ENCODE results near the gene D2HGDH. TPM values are rescaled to one million over a fixed set of nuclear protein-coding genes. Genes with fewer than 3 reads are reported as not detected.

D2HGDH gene
- total RNA-seq, 1 experiment from 2014 or later, result 10.0 TPM

GRCh38 chr2:241813644-241814392 is 79.4 kb downstream of the D2HGDH start:
- H3K23ac ChIP-seq (ENCODE audit: insufficient read length, low read depth, low read length), result no peak overlapping the region
- H3K14ac ChIP-seq (ENCODE audit: insufficient read depth, low read length), result no peak overlapping the region
- no peaks in the 10 kb centered on the region for H3K23me2 ChIP-seq (ENCODE audit: insufficient read length, low read depth, low read length, poor library complexity, severe bottlenecking)
- H3K4me2 ChIP-seq (ENCODE audit: insufficient read depth, insufficient read length, low read length), result no peak overlapping the region
- no peak overlapping the region for H2BK120ac ChIP-seq (ENCODE audit: low read depth, low read length, poor library complexity, severe bottlenecking)
- no peak overlapping the region for H2AFZ ChIP-seq (ENCODE audit: low read length)
- no peaks in the 10 kb centered on the region; the same call in 1 of the 2 replicates for H3K4me1 ChIP-seq (ENCODE audit: insufficient read depth, low read length)
- H3K27me3 Mint-ChIP-seq (ENCODE audit: low read depth), result peaks cover 6% of the 10 kb centered on the region
- no peak for DNase-seq
- H4K5ac ChIP-seq (ENCODE audit: insufficient read length, low read depth, low read length), result no peak overlapping the region
- no peak overlapping the region for H3K27ac Mint-ChIP-seq
- no peak overlapping the region for H3K4ac ChIP-seq (ENCODE audit: low read depth, low read length)
- H3K79me2 ChIP-seq (ENCODE audit: insufficient read depth, low read length), result no peaks in the 10 kb centered on the region
- H2AK5ac ChIP-seq (ENCODE audit: insufficient read length, low read length), result no peak overlapping the region
- H3K36me3 Mint-ChIP-seq (ENCODE audit: insufficient read depth in 1 of 3, low read depth in 3 of 3), result no peaks in the 10 kb centered on the region; a peak in 1 of 7 replicates
- H4K20me1 ChIP-seq (ENCODE audit: control insufficient read depth, insufficient read depth, insufficient read length), result no peaks in the 10 kb centered on the region
- H3K4me1 Mint-ChIP-seq, result peaks cover 4 to 14% of the 10 kb centered on the region in 2 experiments
- H3K18ac ChIP-seq (ENCODE audit: insufficient read length, low read depth, low read length), result no peak overlapping the region
- no peaks in the 10 kb centered on the region for H3K9me3 ChIP-seq (ENCODE audit: control insufficient read depth, low read depth, low read length)
- no peak overlapping the region for H2BK5ac ChIP-seq (ENCODE audit: insufficient read length, low read length)
- H3K27ac ChIP-seq (ENCODE audit: insufficient read length, low read depth, low read length), result no peak overlapping the region
- H4K8ac ChIP-seq (replicated peaks; ENCODE audit: insufficient read length, low read depth, low read length), result no peak overlapping the region
- no peak overlapping the region for H2BK15ac ChIP-seq (ENCODE audit: low read depth, low read length)
- no peak overlapping the region for H2BK20ac ChIP-seq (ENCODE audit: low read depth, low read length, poor library complexity, severe bottlenecking)
- H3K9me3 Mint-ChIP-seq, result no peaks in the 10 kb centered on the region
- H3T11ph ChIP-seq (ENCODE audit: low read length), result no peak overlapping the region
- H3K79me1 ChIP-seq (ENCODE audit: insufficient read depth, low read depth, low read length, poor library complexity, severe bottlenecking), result no peaks in the 10 kb centered on the region
- TF ChIP-seq, protein P1, sequence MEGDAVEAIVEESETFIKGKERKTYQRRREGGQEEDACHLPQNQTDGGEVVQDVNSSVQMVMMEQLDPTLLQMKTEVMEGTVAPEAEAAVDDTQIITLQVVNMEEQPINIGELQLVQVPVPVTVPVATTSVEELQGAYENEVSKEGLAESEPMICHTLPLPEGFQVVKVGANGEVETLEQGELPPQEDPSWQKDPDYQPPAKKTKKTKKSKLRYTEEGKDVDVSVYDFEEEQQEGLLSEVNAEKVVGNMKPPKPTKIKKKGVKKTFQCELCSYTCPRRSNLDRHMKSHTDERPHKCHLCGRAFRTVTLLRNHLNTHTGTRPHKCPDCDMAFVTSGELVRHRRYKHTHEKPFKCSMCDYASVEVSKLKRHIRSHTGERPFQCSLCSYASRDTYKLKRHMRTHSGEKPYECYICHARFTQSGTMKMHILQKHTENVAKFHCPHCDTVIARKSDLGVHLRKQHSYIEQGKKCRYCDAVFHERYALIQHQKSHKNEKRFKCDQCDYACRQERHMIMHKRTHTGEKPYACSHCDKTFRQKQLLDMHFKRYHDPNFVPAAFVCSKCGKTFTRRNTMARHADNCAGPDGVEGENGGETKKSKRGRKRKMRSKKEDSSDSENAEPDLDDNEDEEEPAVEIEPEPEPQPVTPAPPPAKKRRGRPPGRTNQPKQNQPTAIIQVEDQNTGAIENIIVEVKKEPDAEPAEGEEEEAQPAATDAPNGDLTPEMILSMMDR (conservative IDR thresholded peaks at IDR 0.05), result no peak
- no CpG with 5 or more reads among the region's 20 CpGs for WGBS (ENCODE audit: extremely low coverage, insufficient read length, low lambda C conversion rate)
- H3K4me3 Mint-ChIP-seq, result no peak overlapping the region
- no peak overlapping the region for H2BK12ac ChIP-seq (ENCODE audit: insufficient read length, low read depth, low read length)
- H3K9ac ChIP-seq (ENCODE audit: extremely low read depth, insufficient read length, low read length), result no peak overlapping the region
- no peaks in the 10 kb centered on the region for H3K27me3 ChIP-seq (ENCODE audit: insufficient read depth, low read length)
- H3K56ac ChIP-seq (ENCODE audit: insufficient read length, low read depth, low read length), result no peak overlapping the region
- no peak overlapping the region for H4K91ac ChIP-seq (ENCODE audit: insufficient read length, low read depth, low read length)
